ENCODE results near the gene OR6S1.

- TF ChIP-seq CTCF (IDR thresholded peaks at IDR 0.05) (no peak), POLR2A (IDR thresholded peaks at IDR 0.05) (peak; percentile 62 to 81 (median 78))
Observed at GRCh38 chr14:20683891-20684661, 42.6 kb upstream of the OR6S1 start, which contains the start of gene RNASE4.

Measured in body of pancreas (tissue), 4 donors.